Pulmonary artery endothelial cell (primary cell): Measurements from ENCODE around the gene UEVLD. TPM values are rescaled to one million over a fixed set of nuclear protein-coding genes. Genes with fewer than 3 reads are reported as not detected.

ENCODE experiments used
- DNase-seq: peaks from one replicate; pipeline ENCODE4 v3.0.0-alpha.2; 2011; ENCODE audit warnings: low read depth, low spot score
- total RNA-seq: library from RNA; depleted of rRNA; stranded (reverse); fragments of >200 nt; gene quantifications from 2 replicates; pipeline ENCODE4 v1.2.3, GENCODE V29; 2014

Gene UEVLD
- total RNA-seq, 1 donor from 2014 or later: 20.6 TPM

- DNase-seq: no peak
These were observed 2.0 kb upstream of the UEVLD start for GRCh38 chr11:18590571-18590970.

DNA sequence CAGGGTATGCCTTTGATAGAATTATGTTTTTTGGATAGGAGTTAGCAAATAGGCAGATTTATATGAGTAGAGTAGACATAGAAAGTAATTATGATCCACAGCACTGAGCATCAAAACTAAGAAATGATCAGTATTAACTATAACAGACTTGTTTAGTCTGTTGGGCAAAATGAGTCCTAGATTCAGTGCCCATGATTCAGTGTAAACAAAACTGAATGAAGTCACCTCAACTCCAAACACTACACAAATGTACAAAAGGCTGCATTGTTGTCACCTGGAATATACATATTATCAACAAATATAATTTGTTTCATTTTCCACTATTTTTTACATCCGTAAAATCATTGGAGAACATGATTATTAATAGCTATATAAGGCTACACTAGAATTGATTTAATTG lies 6.7 kb downstream of the UEVLD start:
- DNase-seq: no peak

- no peak for DNase-seq
These were observed 8.3 kb downstream of the UEVLD start for GRCh38 chr11:18580113-18580766.

DNA sequence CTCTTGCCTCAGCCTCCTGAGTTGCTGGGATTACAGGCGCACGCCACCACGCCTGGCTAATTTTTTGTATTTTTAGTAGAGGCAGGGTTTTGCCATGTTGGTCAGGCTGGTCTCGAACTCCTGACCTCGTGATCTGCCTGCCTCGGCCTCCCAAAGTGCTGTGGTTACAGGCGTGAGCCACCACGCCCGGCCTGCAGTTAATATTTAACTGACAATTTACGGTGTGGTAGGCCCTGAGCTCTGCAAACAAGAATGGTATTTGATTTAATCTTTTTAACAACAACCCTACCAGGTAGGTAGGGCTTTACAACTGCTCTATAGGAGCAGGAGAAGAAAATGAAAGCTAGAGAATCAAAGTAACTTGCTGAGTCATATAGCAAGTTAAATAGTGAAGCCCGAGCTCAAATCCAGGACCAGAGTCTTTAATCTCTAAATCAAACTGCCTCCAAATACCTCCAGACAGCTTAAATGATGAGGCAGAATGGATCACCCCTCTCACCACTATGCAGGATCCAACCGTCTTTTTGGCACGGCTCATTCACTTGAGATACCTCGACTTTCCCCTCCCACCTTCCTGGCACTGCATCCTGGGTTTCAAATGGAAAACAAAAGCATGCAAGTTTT lies 9.4 kb downstream of the UEVLD start:
- DNase-seq: no peak

GRCh38 chr11:18575361-18575760 lies 13.2 kb downstream of the UEVLD start:
- DNase-seq: no peak

DNA sequence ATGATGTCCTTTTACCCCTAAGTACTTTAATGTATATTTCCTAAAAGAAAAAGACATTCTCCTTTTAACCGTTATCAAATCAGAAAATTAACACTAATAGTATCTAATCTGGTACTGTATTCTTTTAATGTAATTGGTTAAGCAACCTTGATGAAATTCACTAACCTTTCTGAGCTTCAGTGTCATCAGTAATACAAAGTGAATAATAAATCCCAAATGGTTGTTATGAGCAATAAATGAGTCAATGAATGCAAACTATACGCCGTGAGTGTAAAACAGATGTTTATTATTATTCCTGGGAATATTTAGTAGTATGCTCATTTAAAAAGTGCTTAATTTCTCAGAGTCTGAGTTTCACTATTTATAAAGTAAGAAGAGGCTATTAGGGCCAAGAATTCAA lies 21.5 kb downstream of the UEVLD start:
- no peak for DNase-seq

- DNase-seq: no peak
These were observed 22.1 kb downstream of the UEVLD start for GRCh38 chr11:18566406-18566805.

- DNase-seq: no peak
These were observed 24.4 kb downstream of the UEVLD start for GRCh38 chr11:18564149-18564548.

- DNase-seq: no peak
These were observed 25.3 kb downstream of the UEVLD start for GRCh38 chr11:18563090-18563730.

GRCh38 chr11:18548001-18548400 lies 40.5 kb downstream of the UEVLD start:
- DNase-seq: no peak

- DNase-seq: no peak
These were observed 48.1 kb downstream of the UEVLD start for GRCh38 chr11:18540207-18541009.

- no peak for DNase-seq
These were observed 52.3 kb downstream of the UEVLD start for GRCh38 chr11:18536209-18536608.

DNA sequence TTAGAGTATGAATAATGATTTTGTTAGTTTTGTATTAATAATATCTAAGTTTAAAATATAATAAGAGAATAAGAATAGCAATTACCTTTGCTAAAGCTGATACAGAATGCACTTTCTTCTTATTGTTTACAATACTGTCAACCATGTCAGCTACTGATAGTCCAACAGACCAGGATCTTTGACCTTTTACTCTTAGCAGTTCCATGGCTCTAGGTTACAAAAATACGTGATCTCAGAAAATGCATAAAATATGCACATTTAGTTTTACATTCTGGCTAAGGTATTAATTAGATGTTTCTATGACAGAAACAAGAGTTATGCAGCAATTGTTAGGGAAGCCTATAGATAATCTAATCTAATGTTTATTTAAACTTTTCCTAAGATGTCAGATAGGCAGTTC lies 54.3 kb downstream of the UEVLD start:
- no peak for DNase-seq

- DNase-seq: no peak
These were observed 55.2 kb downstream of the UEVLD start for GRCh38 chr11:18533365-18533764.

DNA sequence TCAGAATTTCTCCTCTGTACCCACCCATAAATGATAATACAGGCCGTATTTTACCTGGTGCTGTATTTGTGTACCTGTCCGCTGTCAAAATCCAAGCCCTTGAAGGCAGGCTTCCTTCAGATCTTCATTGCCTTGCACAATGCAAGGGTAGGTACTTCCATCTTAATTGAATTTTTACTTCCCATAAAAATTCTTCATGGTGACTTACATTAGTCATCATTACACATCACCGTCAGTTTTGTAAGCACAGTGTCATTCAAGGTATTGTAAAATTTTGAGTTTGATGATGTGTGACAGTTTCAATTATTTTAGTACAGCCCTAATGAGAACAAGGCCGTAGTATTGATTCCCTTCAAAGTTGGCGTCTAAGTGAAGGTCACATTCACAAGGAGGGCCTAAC lies 61.0 kb downstream of the UEVLD start:
- no peak for DNase-seq

- peak; percentile 87 for DNase-seq
These were observed 61.8 kb downstream of the UEVLD start, which contains the start of gene TSG101 for GRCh38 chr11:18526521-18527296. TSS of gene TSG101 (minus strand) at chr11:18526942. CDS start at chr11:18526816, 126 bp downstream.

DNA sequence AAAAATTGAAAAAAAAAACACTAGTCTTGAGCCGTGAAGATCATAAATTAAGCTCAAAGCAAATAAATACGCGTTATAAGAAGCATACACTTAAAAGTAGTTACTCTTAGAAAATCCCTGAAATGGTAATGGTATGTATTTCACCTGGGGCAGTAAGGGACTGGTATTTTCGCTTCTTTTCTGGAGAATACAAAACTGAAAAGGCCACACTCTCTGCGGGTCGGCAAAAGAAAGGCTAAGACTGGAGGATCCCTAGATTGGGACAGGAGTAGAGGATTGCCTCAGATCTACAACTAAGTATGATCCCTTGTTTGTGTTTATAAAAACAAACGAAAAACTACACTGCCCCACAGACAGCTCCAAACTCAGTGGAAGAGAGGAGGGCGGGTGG lies 62.4 kb downstream of the UEVLD start:
- no peak for DNase-seq

DNA sequence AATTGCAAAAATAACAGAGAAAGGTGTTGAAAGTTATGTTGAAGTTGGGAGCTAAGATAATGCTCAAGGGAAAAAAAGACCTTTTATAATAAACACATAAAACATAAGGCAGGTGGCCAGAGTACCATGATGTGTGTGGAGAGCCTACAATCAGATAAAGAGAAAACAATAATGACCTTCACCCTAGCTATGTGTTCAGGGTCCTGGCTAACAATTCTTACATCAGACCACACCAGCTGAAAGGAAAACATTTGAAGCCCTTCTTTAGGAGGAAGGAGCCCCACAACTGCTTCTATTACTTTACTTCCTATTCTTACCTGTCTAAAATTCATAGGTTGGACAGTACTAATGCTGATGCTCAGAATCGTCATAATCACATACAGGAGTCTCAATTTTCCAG lies 64.3 kb downstream of the UEVLD start:
- no peak for DNase-seq

GRCh38 chr11:18523084-18523483 lies 65.5 kb downstream of the UEVLD start:
- DNase-seq: no peak

DNA sequence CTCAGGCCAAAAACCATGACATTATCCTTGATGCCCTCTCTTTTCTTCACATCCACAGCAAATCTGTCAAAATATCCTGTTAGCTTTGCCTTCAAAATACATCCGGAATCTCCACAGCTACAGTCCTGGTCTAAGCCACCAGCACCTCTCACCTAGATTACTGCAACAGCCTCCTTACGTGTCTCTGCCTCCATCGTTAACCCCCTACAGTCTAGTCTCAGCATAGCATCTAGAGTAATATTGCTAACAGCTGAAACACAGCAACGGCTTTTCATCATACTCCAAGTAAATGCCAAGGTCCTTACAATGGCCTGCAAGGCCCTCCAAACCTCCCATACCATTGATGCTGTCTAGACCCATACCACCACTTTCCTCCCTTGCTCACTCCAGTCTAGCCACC lies 66.1 kb downstream of the UEVLD start:
- DNase-seq: no peak

- no peak for DNase-seq
These were observed 67.4 kb downstream of the UEVLD start for GRCh38 chr11:18521122-18521521.
